WTC11 (cell line): ENCODE results near the gene CDK5R2. TPM values are rescaled to one million over a fixed set of nuclear protein-coding genes. Genes with fewer than 3 reads are reported as not detected.

Experiments used
- ATAC-seq: fragments of 200-7000 bp; cut with Tn5 transposase; 2 replicates; pipeline ENCODE4 v1.10.0; 2021; ENCODE audit warnings: mild to moderate bottlenecking, moderate library complexity
- CTCF ChIA-PET: fragments of 300-600 bp; sonication (Branson Sonifier 250); formaldehyde crosslinking; loops from one replicate; lab custom pipeline; 2021; ENCODE audit warnings: antibody characterized with exemption; lab: Charles Lee
- POLR2A ChIA-PET: fragments of 350-600 bp; sonication (Branson Sonifier 250); formaldehyde crosslinking; loops from one replicate; lab custom pipeline; 2021; ENCODE audit warnings: antibody characterized with exemption; lab: Charles Lee
- DNase-seq: peaks from one replicate; pipeline ENCODE4 v3.0.0; 2021; ENCODE audit warnings: low spot score
- H3K27ac Mint-ChIP-seq: 2 replicates; pipeline ENCODE4 v1.8.0; 2021; ENCODE audit warnings: mixed read lengths
- H3K27me3 Mint-ChIP-seq: 2 replicates; pipeline ENCODE4 v1.8.0; 2021; ENCODE audit warnings: low read depth, mild to moderate bottlenecking, moderate library complexity, mixed read lengths
- H3K36me3 Mint-ChIP-seq: 2 replicates; pipeline ENCODE4 v1.8.0; 2021; ENCODE audit warnings: mixed read lengths
- H3K4me1 Mint-ChIP-seq: 2 replicates; pipeline ENCODE4 v1.8.0; 2022; ENCODE audit warnings: mixed read lengths
- H3K4me3 Mint-ChIP-seq: 2 replicates; pipeline ENCODE4 v1.8.0; 2021; ENCODE audit warnings: mild to moderate bottlenecking, moderate library complexity, mixed read lengths
- H3K9me3 Mint-ChIP-seq: 2 replicates; pipeline ENCODE4 v1.8.0; 2021; ENCODE audit warnings: mixed read lengths
- ATF1 ChIP-seq: sonication (generic); formaldehyde crosslinking; IDR thresholded peaks from 2 replicates; pipeline ENCODE4 v1.8.1; 2023; ENCODE audit warnings: mild to moderate bottlenecking, moderate library complexity, missing genetic modification reagents
- FOXK1 ChIP-seq: sonication (generic); formaldehyde crosslinking; IDR thresholded peaks from 2 replicates; pipeline ENCODE4 v1.8.0; 2022; ENCODE audit warnings: mild to moderate bottlenecking, moderate library complexity, missing genetic modification reagents
- MXD4 ChIP-seq: fragments of 250-450 bp; sonication (Bioruptor Pico); IDR thresholded peaks from 2 replicates; pipeline ENCODE4 v1.8.0; 2021; ENCODE audit warnings: mild to moderate bottlenecking, moderate library complexity, borderline replicate concordance
- NR2C2 ChIP-seq: sonication (generic); formaldehyde crosslinking; IDR thresholded peaks from 2 replicates; pipeline ENCODE4 v1.8.0; 2022; ENCODE audit warnings: mild to moderate bottlenecking, missing genetic modification reagents
- OVOL2 ChIP-seq: fragments of 250-450 bp; sonication (Bioruptor Pico); IDR thresholded peaks from 2 replicates; pipeline ENCODE4 v1.9.0; 2021; ENCODE audit warnings: mild to moderate bottlenecking, borderline replicate concordance
- SMAD4 ChIP-seq: sonication (generic); formaldehyde crosslinking; IDR thresholded peaks from 2 replicates; pipeline ENCODE4 v1.8.0; 2022; ENCODE audit warnings: mild to moderate bottlenecking, missing genetic modification reagents
- TP53 ChIP-seq: sonication (generic); formaldehyde crosslinking; IDR thresholded peaks from 2 replicates; pipeline ENCODE4 v1.8.1; 2023; ENCODE audit warnings: mild to moderate bottlenecking, missing genetic modification reagents
- ZNF263 ChIP-seq: sonication (generic); formaldehyde crosslinking; IDR thresholded peaks from 2 replicates; pipeline ENCODE4 v1.8.1; 2022; ENCODE audit warnings: low read depth, mild to moderate bottlenecking, moderate library complexity, missing genetic modification reagents
- ZNF396 ChIP-seq: fragments of 250-450 bp; sonication (Bioruptor Pico); IDR thresholded peaks from 2 replicates; pipeline ENCODE4 v1.8.0; 2021; ENCODE audit warnings: mild to moderate bottlenecking, moderate library complexity, borderline replicate concordance
- ZNF416 ChIP-seq: fragments of 250-450 bp; sonication (Bioruptor Pico); IDR thresholded peaks from 2 replicates; pipeline ENCODE4 v1.9.0; 2021; ENCODE audit warnings: mild to moderate bottlenecking, inconsistent platforms
- total RNA-seq: library from RNA; stranded (reverse); gene quantifications from 3 replicates; pipeline ENCODE4 v1.2.3, GENCODE V29; 2021
- TF ChIP-seq, protein P1 (sequence below): sonication (generic); formaldehyde crosslinking; IDR thresholded peaks from 2 replicates; pipeline ENCODE4 v1.8.0; 2022; ENCODE audit warnings: mild to moderate bottlenecking, missing genetic modification reagents
- TF ChIP-seq, protein P2 (sequence below): sonication (generic); formaldehyde crosslinking; IDR thresholded peaks from 2 replicates; pipeline ENCODE4 v1.8.1; 2023; ENCODE audit warnings: mild to moderate bottlenecking, missing genetic modification reagents, borderline replicate concordance
- TF ChIP-seq, protein P3 (sequence below): fragments of 250-450 bp; sonication (Bioruptor Pico); IDR thresholded peaks from 2 replicates; pipeline ENCODE4 v1.9.0; 2021; ENCODE audit warnings: moderate library complexity, mild to moderate bottlenecking, inconsistent platforms, borderline replicate concordance
- TF ChIP-seq, protein P4 (sequence below): fragments of 250-450 bp; sonication (Bioruptor Pico); IDR thresholded peaks from 2 replicates; pipeline ENCODE4 v1.9.0; 2021; ENCODE audit warnings: mild to moderate bottlenecking
- TF ChIP-seq, protein P5 (sequence below): sonication (generic); formaldehyde crosslinking; IDR thresholded peaks from 2 replicates; pipeline ENCODE4 v1.8.1; 2022; ENCODE audit warnings: low read depth, missing genetic modification reagents, borderline replicate concordance
- TF ChIP-seq, protein P6 (sequence below): sonication (generic); formaldehyde crosslinking; IDR thresholded peaks from 2 replicates; pipeline ENCODE4 v1.8.1; 2023; ENCODE audit warnings: mild to moderate bottlenecking, missing genetic modification reagents, moderate library complexity
- TF ChIP-seq, protein P7 (sequence below): sonication (generic); formaldehyde crosslinking; IDR thresholded peaks from 2 replicates; pipeline ENCODE4 v1.8.1; 2022; ENCODE audit warnings: missing genetic modification reagents, borderline replicate concordance

The CDK5R2 gene
- total RNA-seq, 1 experiment from 2014 or later, result 0.26 TPM

DNA sequence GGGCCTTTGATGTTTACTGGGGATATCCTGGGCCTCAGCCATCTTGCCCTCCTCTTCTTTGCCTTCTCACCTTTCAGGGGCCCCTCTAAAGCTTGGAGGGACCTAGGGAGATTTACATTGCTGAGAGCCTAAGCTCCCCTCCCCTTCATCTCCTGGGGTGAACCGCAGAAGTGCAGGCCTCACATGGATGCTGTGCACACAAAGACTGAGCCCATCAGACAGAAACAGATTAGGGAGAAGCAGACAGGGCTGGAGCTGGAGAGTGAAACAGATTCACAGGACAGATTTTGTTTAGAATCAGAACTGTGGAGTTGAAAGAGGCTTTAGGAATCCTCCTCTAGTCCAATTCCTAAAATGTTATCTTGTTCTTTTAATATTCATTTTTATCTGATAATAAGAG is 3.4 kb upstream of the CDK5R2 start:
- ChIA-PET CTCF (interaction anchor here (1.1 to 2.1 kb wide), 5 partner anchors 24 to 95 kb away, joined by 3 to 9 read pairs (median 3); no protein-coding TSS in a partner anchor), POLR2A (no interaction called here)
- TF ChIP-seq SMAD4 (CRISPR knock-in tag) (no peak), OVOL2 (CRISPR knock-in tag) (no peak)
- TF ChIP-seq, protein P1, sequence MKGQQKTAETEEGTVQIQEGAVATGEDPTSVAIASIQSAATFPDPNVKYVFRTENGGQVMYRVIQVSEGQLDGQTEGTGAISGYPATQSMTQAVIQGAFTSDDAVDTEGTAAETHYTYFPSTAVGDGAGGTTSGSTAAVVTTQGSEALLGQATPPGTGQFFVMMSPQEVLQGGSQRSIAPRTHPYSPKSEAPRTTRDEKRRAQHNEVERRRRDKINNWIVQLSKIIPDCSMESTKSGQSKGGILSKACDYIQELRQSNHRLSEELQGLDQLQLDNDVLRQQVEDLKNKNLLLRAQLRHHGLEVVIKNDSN (CRISPR knock-in tag), result no peak
- TF ChIP-seq, protein P2, sequence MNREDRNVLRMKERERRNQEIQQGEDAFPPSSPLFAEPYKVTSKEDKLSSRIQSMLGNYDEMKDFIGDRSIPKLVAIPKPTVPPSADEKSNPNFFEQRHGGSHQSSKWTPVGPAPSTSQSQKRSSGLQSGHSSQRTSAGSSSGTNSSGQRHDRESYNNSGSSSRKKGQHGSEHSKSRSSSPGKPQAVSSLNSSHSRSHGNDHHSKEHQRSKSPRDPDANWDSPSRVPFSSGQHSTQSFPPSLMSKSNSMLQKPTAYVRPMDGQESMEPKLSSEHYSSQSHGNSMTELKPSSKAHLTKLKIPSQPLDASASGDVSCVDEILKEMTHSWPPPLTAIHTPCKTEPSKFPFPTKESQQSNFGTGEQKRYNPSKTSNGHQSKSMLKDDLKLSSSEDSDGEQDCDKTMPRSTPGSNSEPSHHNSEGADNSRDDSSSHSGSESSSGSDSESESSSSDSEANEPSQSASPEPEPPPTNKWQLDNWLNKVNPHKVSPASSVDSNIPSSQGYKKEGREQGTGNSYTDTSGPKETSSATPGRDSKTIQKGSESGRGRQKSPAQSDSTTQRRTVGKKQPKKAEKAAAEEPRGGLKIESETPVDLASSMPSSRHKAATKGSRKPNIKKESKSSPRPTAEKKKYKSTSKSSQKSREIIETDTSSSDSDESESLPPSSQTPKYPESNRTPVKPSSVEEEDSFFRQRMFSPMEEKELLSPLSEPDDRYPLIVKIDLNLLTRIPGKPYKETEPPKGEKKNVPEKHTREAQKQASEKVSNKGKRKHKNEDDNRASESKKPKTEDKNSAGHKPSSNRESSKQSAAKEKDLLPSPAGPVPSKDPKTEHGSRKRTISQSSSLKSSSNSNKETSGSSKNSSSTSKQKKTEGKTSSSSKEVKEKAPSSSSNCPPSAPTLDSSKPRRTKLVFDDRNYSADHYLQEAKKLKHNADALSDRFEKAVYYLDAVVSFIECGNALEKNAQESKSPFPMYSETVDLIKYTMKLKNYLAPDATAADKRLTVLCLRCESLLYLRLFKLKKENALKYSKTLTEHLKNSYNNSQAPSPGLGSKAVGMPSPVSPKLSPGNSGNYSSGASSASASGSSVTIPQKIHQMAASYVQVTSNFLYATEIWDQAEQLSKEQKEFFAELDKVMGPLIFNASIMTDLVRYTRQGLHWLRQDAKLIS (CRISPR knock-in tag), result no peak
- Mint-ChIP-seq H3K4me1 (peaks cover 8% of the 10 kb centered on the region), H3K9me3 (no peaks in the 10 kb centered on the region), H3K4me3 (no peak overlapping the region), H3K36me3 (no peaks in the 10 kb centered on the region), H3K27me3 (peaks cover 85% of the 10 kb centered on the region), H3K27ac (no peak overlapping the region)
- ATAC-seq (no peak), DNase-seq (no peak)

DNA sequence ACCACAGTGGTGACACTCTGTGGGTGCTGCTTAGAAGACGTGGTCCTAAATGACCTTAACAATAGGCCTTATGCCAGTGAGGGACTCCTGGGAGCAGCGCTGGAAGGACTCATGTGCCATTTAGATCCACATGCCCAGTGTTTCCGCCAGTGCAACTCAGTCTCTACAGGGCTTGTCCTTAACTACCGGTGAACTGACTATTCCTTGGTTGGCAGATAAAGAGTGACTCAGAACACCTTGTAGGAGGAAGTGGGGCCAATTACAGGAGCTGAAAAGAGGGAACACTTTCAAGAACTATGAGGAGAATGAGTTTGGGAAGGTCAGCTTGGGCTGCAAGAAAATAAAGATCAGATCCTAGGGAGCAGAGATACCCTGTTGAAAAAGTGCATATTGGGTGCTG is 1.8 kb upstream of the CDK5R2 start:
- Mint-ChIP-seq H3K9me3 (no peaks in the 10 kb centered on the region), H3K4me1 (peaks cover 16% of the 10 kb centered on the region), H3K36me3 (no peaks in the 10 kb centered on the region), H3K4me3 (peak overlapping the region; percentile 18; the same call in 1 of the 2 replicates)
- DNase-seq (no peak), ATAC-seq (no peak)
- POLR2A ChIA-PET, result no interaction called here
- TF ChIP-seq, protein P3, sequence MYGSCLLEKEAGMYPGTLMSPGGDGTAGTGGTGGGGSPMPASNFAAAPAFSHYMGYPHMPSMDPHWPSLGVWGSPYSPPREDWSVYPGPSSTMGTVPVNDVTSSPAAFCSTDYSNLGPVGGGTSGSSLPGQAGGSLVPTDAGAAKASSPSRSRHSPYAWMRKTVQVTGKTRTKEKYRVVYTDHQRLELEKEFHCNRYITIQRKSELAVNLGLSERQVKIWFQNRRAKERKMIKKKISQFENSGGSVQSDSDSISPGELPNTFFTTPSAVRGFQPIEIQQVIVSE, result no peak
- TF ChIP-seq, protein P4, sequence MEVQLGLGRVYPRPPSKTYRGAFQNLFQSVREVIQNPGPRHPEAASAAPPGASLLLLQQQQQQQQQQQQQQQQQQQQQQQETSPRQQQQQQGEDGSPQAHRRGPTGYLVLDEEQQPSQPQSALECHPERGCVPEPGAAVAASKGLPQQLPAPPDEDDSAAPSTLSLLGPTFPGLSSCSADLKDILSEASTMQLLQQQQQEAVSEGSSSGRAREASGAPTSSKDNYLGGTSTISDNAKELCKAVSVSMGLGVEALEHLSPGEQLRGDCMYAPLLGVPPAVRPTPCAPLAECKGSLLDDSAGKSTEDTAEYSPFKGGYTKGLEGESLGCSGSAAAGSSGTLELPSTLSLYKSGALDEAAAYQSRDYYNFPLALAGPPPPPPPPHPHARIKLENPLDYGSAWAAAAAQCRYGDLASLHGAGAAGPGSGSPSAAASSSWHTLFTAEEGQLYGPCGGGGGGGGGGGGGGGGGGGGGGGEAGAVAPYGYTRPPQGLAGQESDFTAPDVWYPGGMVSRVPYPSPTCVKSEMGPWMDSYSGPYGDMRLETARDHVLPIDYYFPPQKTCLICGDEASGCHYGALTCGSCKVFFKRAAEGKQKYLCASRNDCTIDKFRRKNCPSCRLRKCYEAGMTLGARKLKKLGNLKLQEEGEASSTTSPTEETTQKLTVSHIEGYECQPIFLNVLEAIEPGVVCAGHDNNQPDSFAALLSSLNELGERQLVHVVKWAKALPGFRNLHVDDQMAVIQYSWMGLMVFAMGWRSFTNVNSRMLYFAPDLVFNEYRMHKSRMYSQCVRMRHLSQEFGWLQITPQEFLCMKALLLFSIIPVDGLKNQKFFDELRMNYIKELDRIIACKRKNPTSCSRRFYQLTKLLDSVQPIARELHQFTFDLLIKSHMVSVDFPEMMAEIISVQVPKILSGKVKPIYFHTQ (CRISPR knock-in tag), result no peak
- TF ChIP-seq ATF1 (CRISPR knock-in tag), result no peak
- TF ChIP-seq, protein P5, sequence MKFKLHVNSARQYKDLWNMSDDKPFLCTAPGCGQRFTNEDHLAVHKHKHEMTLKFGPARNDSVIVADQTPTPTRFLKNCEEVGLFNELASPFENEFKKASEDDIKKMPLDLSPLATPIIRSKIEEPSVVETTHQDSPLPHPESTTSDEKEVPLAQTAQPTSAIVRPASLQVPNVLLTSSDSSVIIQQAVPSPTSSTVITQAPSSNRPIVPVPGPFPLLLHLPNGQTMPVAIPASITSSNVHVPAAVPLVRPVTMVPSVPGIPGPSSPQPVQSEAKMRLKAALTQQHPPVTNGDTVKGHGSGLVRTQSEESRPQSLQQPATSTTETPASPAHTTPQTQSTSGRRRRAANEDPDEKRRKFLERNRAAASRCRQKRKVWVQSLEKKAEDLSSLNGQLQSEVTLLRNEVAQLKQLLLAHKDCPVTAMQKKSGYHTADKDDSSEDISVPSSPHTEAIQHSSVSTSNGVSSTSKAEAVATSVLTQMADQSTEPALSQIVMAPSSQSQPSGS (CRISPR knock-in tag), result no peak
- TF ChIP-seq NR2C2, result no peak
- TF ChIP-seq, protein P6, sequence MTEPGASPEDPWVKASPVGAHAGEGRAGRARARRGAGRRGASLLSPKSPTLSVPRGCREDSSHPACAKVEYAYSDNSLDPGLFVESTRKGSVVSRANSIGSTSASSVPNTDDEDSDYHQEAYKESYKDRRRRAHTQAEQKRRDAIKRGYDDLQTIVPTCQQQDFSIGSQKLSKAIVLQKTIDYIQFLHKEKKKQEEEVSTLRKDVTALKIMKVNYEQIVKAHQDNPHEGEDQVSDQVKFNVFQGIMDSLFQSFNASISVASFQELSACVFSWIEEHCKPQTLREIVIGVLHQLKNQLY (CRISPR knock-in tag), result no peak
- TF ChIP-seq, all 79 proteins: peak for 0
- Mint-ChIP-seq H3K27ac (no peak overlapping the region), H3K27me3 (peaks cover 94% of the 10 kb centered on the region)
- CTCF ChIA-PET, result interaction anchor here (8.8 kb wide), 1 partner anchor 24 kb away, joined by 116 read pairs; no protein-coding TSS in a partner anchor

DNA sequence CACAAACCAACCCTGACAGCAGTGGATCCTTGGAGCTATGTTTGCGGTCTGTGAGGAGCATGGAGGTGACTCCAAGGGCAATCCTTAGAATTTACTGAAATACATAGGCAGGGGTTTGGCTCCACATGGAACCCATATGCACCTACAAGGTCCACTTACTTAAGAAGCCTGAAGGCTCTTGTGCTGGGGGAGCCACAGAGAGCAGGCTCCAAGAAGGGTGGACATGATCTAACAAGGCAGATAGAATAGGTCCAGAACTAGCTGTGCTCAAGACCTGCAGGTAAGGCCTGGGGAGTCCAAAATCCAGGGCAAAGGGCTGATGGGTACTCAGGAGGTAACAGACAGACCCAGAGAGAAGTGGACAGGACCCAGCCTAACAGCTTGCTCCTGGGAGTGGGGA is 1.2 kb upstream of the CDK5R2 start:
- CTCF ChIA-PET, result interaction anchor here (1.2 to 8.8 kb wide), 4 partner anchors 23 to 100 kb away, joined by 3 to 116 read pairs (median 15); no protein-coding TSS in a partner anchor
- POLR2A ChIA-PET, result no interaction called here

More for the DNA sequence above, 1.2 kb upstream of the CDK5R2 start:
- Mint-ChIP-seq H3K9me3 (no peaks in the 10 kb centered on the region), H3K27ac (no peak overlapping the region), H3K36me3 (no peaks in the 10 kb centered on the region), H3K27me3 (peaks cover 97% of the 10 kb centered on the region), H3K4me3 (peak overlapping the region; percentile 84), H3K4me1 (peaks cover 18% of the 10 kb centered on the region)
- TF ChIP-seq ATF1 (CRISPR knock-in tag) (no peak), TP53 (CRISPR knock-in tag) (no peak), MXD4 (no peak), ZNF263 (CRISPR knock-in tag) (no peak), FOXK1 (CRISPR knock-in tag) (no peak), ZNF416 (CRISPR knock-in tag) (no peak), ZNF396 (CRISPR knock-in tag) (no peak)
- TF ChIP-seq, protein P7, sequence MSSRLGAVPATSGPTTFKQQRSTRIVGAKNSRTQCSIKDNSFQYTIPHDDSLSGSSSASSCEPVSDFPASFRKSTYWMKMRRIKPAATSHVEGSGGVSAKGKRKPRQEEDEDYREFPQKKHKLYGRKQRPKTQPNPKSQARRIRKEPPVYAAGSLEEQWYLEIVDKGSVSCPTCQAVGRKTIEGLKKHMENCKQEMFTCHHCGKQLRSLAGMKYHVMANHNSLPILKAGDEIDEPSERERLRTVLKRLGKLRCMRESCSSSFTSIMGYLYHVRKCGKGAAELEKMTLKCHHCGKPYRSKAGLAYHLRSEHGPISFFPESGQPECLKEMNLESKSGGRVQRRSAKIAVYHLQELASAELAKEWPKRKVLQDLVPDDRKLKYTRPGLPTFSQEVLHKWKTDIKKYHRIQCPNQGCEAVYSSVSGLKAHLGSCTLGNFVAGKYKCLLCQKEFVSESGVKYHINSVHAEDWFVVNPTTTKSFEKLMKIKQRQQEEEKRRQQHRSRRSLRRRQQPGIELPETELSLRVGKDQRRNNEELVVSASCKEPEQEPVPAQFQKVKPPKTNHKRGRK (CRISPR knock-in tag), result no peak
- TF ChIP-seq, protein P5 (CRISPR knock-in tag), result no peak
- ATAC-seq (no peak), DNase-seq (no peak)
